ENCODE data around the gene PCYOX1L.

Gene PCYOX1L

GRCh38 chr5:149325894-149326293, 32.0 kb upstream of the PCYOX1L start:
- no peak overlapping the region for H2AFZ ChIP-seq (ENCODE audit: low read length)
- H3K9ac ChIP-seq (ENCODE audit: low read length), result no peak overlapping the region
- H3K4me3 ChIP-seq (ENCODE audit: low read depth, low read length, poor library complexity, severe bottlenecking), result no peak overlapping the region
- H3K9me2 ChIP-seq (ENCODE audit: low read depth, low read length), result no peaks in the 10 kb centered on the region
- no peaks in the 10 kb centered on the region for H3K79me2 ChIP-seq (ENCODE audit: insufficient read depth, low read length)
- no peaks in the 10 kb centered on the region for H3K4me1 ChIP-seq (ENCODE audit: insufficient read depth, low read length, severe bottlenecking)
- TF ChIP-seq CTCF (IDR thresholded peaks at IDR 0.05; ENCODE audit: low read length) (no peak), EZH2 (IDR thresholded peaks at IDR 0.05; ENCODE audit: borderline replicate concordance, low read length) (no peak)
- H3K27me3 ChIP-seq (ENCODE audit: insufficient read depth, low read length), result peaks cover 7% of the 10 kb centered on the region; the same call in 1 of the 2 replicates
- no peaks in the 10 kb centered on the region for H3K36me3 ChIP-seq (ENCODE audit: insufficient read depth, low read length)
- no peak overlapping the region for H3K4me2 ChIP-seq (ENCODE audit: low read length)
- no peaks in the 10 kb centered on the region for H4K20me1 ChIP-seq (ENCODE audit: insufficient read depth, low read length)
- H3F3A ChIP-seq (ENCODE audit: insufficient read depth, low read length), result no peaks in the 10 kb centered on the region
- H3K27ac ChIP-seq (ENCODE audit: low read depth, low read length, poor library complexity, severe bottlenecking), result no peak overlapping the region
- no peaks in the 10 kb centered on the region for H3K9me3 ChIP-seq (ENCODE audit: low read length)

GRCh38 chr5:149326611-149327010, 31.2 kb upstream of the PCYOX1L start:
- H3K79me2 ChIP-seq (ENCODE audit: insufficient read depth, low read length), result no peaks in the 10 kb centered on the region
- H3K36me3 ChIP-seq (ENCODE audit: insufficient read depth, low read length), result no peaks in the 10 kb centered on the region
- no peak overlapping the region for H3K4me2 ChIP-seq (ENCODE audit: low read length)
- no peaks in the 10 kb centered on the region for H4K20me1 ChIP-seq (ENCODE audit: insufficient read depth, low read length)
- no peak for TF ChIP-seq CTCF (IDR thresholded peaks at IDR 0.05; ENCODE audit: low read length)
- TF ChIP-seq EZH2 (IDR thresholded peaks at IDR 0.05; ENCODE audit: borderline replicate concordance, low read length), result no peak
- H3K9me2 ChIP-seq (ENCODE audit: low read depth, low read length), result no peaks in the 10 kb centered on the region
- no peaks in the 10 kb centered on the region for H3F3A ChIP-seq (ENCODE audit: insufficient read depth, low read length)
- H3K27me3 ChIP-seq (ENCODE audit: insufficient read depth, low read length), result peaks cover 7% of the 10 kb centered on the region; the same call in 1 of the 2 replicates
- no peaks in the 10 kb centered on the region for H3K4me1 ChIP-seq (ENCODE audit: insufficient read depth, low read length, severe bottlenecking)
- H3K9ac ChIP-seq (ENCODE audit: low read length), result no peak overlapping the region
- H3K9me3 ChIP-seq (ENCODE audit: low read length), result no peaks in the 10 kb centered on the region
- no peak overlapping the region for H3K4me3 ChIP-seq (ENCODE audit: low read depth, low read length, poor library complexity, severe bottlenecking)
- no peak overlapping the region for H2AFZ ChIP-seq (ENCODE audit: low read length)
- no peak overlapping the region for H3K27ac ChIP-seq (ENCODE audit: low read depth, low read length, poor library complexity, severe bottlenecking)

- H4K20me1 ChIP-seq (ENCODE audit: insufficient read depth, low read length), result no peaks in the 10 kb centered on the region
- H3K4me2 ChIP-seq (ENCODE audit: low read length), result no peak overlapping the region
- no peak for TF ChIP-seq EZH2 (IDR thresholded peaks at IDR 0.05; ENCODE audit: borderline replicate concordance, low read length)
- TF ChIP-seq CTCF (IDR thresholded peaks at IDR 0.05; ENCODE audit: low read length), result no peak
- H3K9ac ChIP-seq (ENCODE audit: low read length), result no peak overlapping the region
- H3K4me1 ChIP-seq (ENCODE audit: insufficient read depth, low read length, severe bottlenecking), result no peaks in the 10 kb centered on the region
- H3K79me2 ChIP-seq (ENCODE audit: insufficient read depth, low read length), result no peaks in the 10 kb centered on the region
- peaks cover 7% of the 10 kb centered on the region; the same call in 1 of the 2 replicates for H3K27me3 ChIP-seq (ENCODE audit: insufficient read depth, low read length)
- H3K4me3 ChIP-seq (ENCODE audit: low read depth, low read length, poor library complexity, severe bottlenecking), result no peak overlapping the region
- H3K9me3 ChIP-seq (ENCODE audit: low read length), result no peaks in the 10 kb centered on the region
- H3K36me3 ChIP-seq (ENCODE audit: insufficient read depth, low read length), result no peaks in the 10 kb centered on the region
- no peaks in the 10 kb centered on the region for H3K9me2 ChIP-seq (ENCODE audit: low read depth, low read length)
- H3F3A ChIP-seq (ENCODE audit: insufficient read depth, low read length), result no peaks in the 10 kb centered on the region
- no peak overlapping the region for H2AFZ ChIP-seq (ENCODE audit: low read length)
- no peak overlapping the region for H3K27ac ChIP-seq (ENCODE audit: low read depth, low read length, poor library complexity, severe bottlenecking)
Measured at GRCh38 chr5:149328177-149328576, 29.7 kb upstream of the PCYOX1L start.

Data from OCI-LY1 (cell line).